ENCODE results near the gene PTGER2. TPM values are rescaled to one million over a fixed set of nuclear protein-coding genes. Genes with fewer than 3 reads are reported as not detected.

PTGER2 gene
- total RNA-seq, 1 donor from 2014 or later, result under 0.01 TPM

DNA sequence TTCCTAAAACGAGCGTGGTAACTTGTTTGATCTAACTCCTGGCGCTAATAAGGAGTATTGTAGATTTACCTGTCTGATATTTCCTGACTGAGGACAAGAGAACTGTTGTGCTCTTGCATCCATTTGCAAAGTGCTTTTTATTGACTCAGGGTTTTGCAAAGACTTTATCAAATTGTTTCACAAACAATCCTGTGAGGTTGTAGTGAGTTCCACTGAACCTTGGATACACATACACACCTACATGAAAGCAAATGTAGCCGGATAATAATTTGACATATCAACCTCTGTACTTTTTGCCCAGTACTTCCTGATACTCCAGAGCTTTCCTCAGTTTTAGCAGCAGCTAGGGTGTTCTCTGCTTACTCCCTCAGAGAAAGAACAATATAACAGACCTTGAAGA lies 6.7 kb upstream of the PTGER2 start:
- TF ChIP-seq, protein P1, sequence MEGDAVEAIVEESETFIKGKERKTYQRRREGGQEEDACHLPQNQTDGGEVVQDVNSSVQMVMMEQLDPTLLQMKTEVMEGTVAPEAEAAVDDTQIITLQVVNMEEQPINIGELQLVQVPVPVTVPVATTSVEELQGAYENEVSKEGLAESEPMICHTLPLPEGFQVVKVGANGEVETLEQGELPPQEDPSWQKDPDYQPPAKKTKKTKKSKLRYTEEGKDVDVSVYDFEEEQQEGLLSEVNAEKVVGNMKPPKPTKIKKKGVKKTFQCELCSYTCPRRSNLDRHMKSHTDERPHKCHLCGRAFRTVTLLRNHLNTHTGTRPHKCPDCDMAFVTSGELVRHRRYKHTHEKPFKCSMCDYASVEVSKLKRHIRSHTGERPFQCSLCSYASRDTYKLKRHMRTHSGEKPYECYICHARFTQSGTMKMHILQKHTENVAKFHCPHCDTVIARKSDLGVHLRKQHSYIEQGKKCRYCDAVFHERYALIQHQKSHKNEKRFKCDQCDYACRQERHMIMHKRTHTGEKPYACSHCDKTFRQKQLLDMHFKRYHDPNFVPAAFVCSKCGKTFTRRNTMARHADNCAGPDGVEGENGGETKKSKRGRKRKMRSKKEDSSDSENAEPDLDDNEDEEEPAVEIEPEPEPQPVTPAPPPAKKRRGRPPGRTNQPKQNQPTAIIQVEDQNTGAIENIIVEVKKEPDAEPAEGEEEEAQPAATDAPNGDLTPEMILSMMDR (IDR thresholded peaks at IDR 0.05; ENCODE audit: insufficient read depth, low read length, severe bottlenecking), result no peak
- Histone ChIP-seq H3K36me3 (ENCODE audit: control insufficient read depth, insufficient read depth, low read length) (no peaks in the 10 kb centered on the region), H3K27me3 (ENCODE audit: control insufficient read depth, insufficient read depth, low read length) (peaks cover 9% of the 10 kb centered on the region), H3K4me3 (ENCODE audit: low read depth, low read length) (no peak overlapping the region)
- DNase-seq (ENCODE audit: low read depth) (no peak), FAIRE-seq (no peak)

DNA sequence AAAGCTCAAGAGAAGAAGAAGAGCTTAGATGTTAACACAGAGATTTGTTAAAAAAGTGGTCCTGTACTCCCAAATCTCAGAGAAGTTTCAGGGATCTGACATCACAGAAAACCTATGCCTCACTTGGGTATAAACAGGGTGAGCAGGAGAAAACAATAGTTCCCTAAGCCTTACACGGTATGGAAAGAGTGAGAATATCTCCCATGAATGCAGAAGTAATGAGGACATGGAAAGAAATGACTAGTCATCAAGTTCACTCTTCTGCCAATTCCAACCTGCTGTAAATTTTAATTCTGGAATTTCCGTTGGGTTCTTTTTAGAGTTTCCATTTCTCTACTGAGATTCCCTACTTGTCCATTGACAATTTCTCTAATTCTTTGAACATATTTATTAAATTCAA lies 6.2 kb upstream of the PTGER2 start:
- TF ChIP-seq, protein P1 (IDR thresholded peaks at IDR 0.05; ENCODE audit: insufficient read depth, low read length, severe bottlenecking), result no peak
- H3K27me3 ChIP-seq (ENCODE audit: control insufficient read depth, insufficient read depth, low read length), result peaks cover 11% of the 10 kb centered on the region

DNA sequence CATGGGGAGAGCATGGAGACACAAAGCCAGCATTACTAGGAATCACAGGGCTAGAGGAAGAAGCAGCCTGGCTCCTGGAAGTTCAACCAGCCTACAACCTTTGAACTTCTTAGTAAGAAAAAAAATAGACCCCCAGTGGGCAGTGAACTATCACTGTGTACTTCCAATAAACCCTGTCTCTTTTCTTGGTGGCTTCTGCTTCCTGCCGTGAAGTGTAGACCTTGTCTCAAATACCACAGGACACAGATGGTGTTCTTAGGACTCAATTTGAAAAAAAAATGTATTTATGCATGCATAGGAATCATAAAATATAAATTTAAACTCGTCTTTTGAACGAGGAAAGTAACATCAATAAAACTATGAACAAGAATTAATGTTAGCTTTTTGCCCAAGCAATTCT lies 3.6 kb upstream of the PTGER2 start:
- H3K36me3 ChIP-seq (ENCODE audit: control insufficient read depth, insufficient read depth, low read length), result no peaks in the 10 kb centered on the region
- FAIRE-seq (no peak), DNase-seq (ENCODE audit: low read depth) (no peak)
- peaks cover 26% of the 10 kb centered on the region for H3K27me3 ChIP-seq (ENCODE audit: control insufficient read depth, insufficient read depth, low read length)
- H3K4me3 ChIP-seq (ENCODE audit: low read depth, low read length), result no peak overlapping the region
- TF ChIP-seq, protein P1 (IDR thresholded peaks at IDR 0.05; ENCODE audit: insufficient read depth, low read length, severe bottlenecking), result no peak

More for the DNA sequence above, 6.2 kb upstream of the PTGER2 start:
- FAIRE-seq (no peak), DNase-seq (ENCODE audit: low read depth) (no peak)
- no peaks in the 10 kb centered on the region for H3K36me3 ChIP-seq (ENCODE audit: control insufficient read depth, insufficient read depth, low read length)
- H3K4me3 ChIP-seq (ENCODE audit: low read depth, low read length), result no peak overlapping the region

DNA sequence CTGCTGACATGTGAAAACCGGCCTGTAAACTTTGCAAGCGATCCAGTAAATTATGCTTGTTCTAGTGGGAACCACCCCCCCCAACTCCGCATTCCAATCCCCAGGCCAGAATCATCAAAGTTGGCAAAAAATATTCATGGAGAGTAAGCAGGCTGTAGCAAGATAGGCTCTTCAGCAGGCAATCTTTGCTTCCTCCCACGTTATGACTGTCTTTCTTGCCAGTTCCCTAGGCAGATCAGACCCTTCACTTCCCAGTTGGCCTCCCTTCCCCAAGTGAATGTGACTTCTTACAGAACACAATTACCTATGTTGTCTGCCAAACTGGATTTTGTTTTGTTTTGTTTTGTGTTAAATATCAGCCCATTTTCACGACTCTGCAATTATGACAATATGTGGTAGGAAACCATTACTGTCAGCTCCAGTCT lies 1.2 kb upstream of the PTGER2 start:
- Histone ChIP-seq H3K4me3 (ENCODE audit: low read depth, low read length) (no peak overlapping the region), H3K36me3 (ENCODE audit: control insufficient read depth, insufficient read depth, low read length) (no peaks in the 10 kb centered on the region), H3K27me3 (ENCODE audit: control insufficient read depth, insufficient read depth, low read length) (peaks cover 30% of the 10 kb centered on the region)
- DNase-seq (ENCODE audit: low read depth), result no peak
- TF ChIP-seq, protein P1 (IDR thresholded peaks at IDR 0.05; ENCODE audit: insufficient read depth, low read length, severe bottlenecking), result no peak
- no peak for FAIRE-seq

DNA sequence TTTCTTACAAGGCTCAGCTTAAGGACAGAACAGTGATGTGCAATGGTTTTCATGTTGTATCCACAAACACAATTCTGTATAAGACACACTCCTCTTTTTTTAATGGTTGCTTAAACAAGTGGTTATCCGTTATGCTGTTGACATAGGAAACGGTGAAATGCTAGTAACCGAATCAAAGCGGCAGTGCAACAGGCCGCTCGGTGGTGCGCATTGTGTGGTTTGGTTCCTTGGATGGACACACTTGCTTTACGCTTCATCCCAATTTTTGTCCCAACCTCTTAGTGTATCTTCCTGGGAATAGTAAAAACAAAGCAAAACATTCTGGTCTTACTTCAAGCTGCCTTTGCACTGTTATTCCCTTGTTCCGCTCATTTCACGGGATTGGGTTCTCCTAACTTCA lies 650 bp upstream of the PTGER2 start:
- Histone ChIP-seq H3K4me3 (ENCODE audit: low read depth, low read length) (peak overlapping the region; percentile 29), H3K36me3 (ENCODE audit: control insufficient read depth, insufficient read depth, low read length) (no peaks in the 10 kb centered on the region), H3K27me3 (ENCODE audit: control insufficient read depth, insufficient read depth, low read length) (peaks cover 30% of the 10 kb centered on the region)
- FAIRE-seq (no peak), DNase-seq (ENCODE audit: low read depth) (no peak)
- TF ChIP-seq, protein P1 (IDR thresholded peaks at IDR 0.05; ENCODE audit: insufficient read depth, low read length, severe bottlenecking), result no peak

DNA sequence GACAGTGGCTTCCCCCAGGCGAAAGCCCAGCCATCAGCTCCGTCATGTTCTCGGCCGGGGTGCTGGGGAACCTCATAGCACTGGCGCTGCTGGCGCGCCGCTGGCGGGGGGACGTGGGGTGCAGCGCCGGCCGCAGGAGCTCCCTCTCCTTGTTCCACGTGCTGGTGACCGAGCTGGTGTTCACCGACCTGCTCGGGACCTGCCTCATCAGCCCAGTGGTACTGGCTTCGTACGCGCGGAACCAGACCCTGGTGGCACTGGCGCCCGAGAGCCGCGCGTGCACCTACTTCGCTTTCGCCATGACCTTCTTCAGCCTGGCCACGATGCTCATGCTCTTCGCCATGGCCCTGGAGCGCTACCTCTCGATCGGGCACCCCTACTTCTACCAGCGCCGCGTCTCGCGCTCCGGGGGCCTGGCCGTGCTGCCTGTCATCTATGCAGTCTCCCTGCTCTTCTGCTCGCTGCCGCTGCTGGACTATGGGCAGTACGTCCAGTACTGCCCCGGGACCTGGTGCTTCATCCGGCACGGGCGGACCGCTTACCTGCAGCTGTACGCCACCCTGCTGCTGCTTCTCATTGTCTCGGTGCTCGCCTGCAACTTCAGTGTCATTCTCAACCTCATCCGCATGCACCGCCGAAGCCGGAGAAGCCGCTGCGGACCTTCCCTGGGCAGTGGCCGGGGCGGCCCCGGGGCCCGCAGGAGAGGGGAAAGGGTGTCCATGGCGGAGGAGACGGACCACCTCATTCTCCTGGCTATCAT lies 663 bp downstream of the PTGER2 start:
- no peak for DNase-seq (ENCODE audit: low read depth)
- Histone ChIP-seq H3K4me3 (ENCODE audit: low read depth, low read length) (peak overlapping the region; percentile 29), H3K36me3 (ENCODE audit: control insufficient read depth, insufficient read depth, low read length) (no peaks in the 10 kb centered on the region), H3K27me3 (ENCODE audit: control insufficient read depth, insufficient read depth, low read length) (peaks cover 28% of the 10 kb centered on the region)
- TF ChIP-seq, protein P1 (IDR thresholded peaks at IDR 0.05; ENCODE audit: insufficient read depth, low read length, severe bottlenecking), result no peak
- FAIRE-seq, result no peak

Data from bronchial epithelial cell (primary cell).